KMS-11 (cell line): ENCODE results near the gene ECM2.

Source experiments
- H2AFZ ChIP-seq: fragments of 200-600 bp; sonication (generic); 2 replicates; pipeline ENCODE4 v1.6.1; 2016; ENCODE audit warnings: antibody characterized with exemption, mixed run types, low read depth
- H3K27ac ChIP-seq: fragments of 200-600 bp; sonication (generic); 2 replicates; pipeline ENCODE4 v1.6.1; 2016; ENCODE audit warnings: mild to moderate bottlenecking, mixed run types
- H3K27me3 ChIP-seq: fragments of 200-600 bp; sonication (generic); 2 replicates; pipeline ENCODE4 v1.6.1; 2017; ENCODE audit warnings: mild to moderate bottlenecking, low read depth, mixed run types, moderate library complexity; ENCODE audit not compliant: insufficient read depth
- H3K36me3 ChIP-seq: fragments of 200-600 bp; sonication (generic); 2 replicates; pipeline ENCODE4 v1.6.1; 2017; ENCODE audit warnings: mild to moderate bottlenecking, mixed run types; ENCODE audit not compliant: insufficient read depth
- H3K4me1 ChIP-seq: fragments of 200-600 bp; sonication (generic); 2 replicates; pipeline ENCODE4 v1.6.1; 2016; ENCODE audit warnings: mild to moderate bottlenecking, low read depth, mixed run types; ENCODE audit not compliant: poor library complexity, severe bottlenecking
- H3K4me2 ChIP-seq: fragments of 200-600 bp; sonication (generic); 2 replicates; pipeline ENCODE4 v1.7.0; 2016; ENCODE audit warnings: mild to moderate bottlenecking, mixed run types
- H3K4me3 ChIP-seq: fragments of 200-600 bp; sonication (generic); IDR thresholded peaks from 2 replicates; pipeline ENCODE4 v1.6.1; 2017; ENCODE audit warnings: low read depth, low read length, mixed read lengths; ENCODE audit not compliant: insufficient read depth
- H3K79me2 ChIP-seq: fragments of 200-600 bp; sonication (generic); 2 replicates; pipeline ENCODE4 v1.6.1; 2016; ENCODE audit warnings: low read depth, mixed run types; ENCODE audit not compliant: insufficient read depth
- H3K9ac ChIP-seq: fragments of 200-600 bp; sonication (generic); 2 replicates; pipeline ENCODE4 v1.6.1; 2016; ENCODE audit warnings: mild to moderate bottlenecking, mixed run types
- H4K20me1 ChIP-seq: fragments of 200-600 bp; sonication (generic); 2 replicates; pipeline ENCODE4 v1.6.1; 2016; ENCODE audit warnings: mild to moderate bottlenecking, mixed run types; ENCODE audit not compliant: insufficient read depth
- CTCF ChIP-seq: fragments of 200-600 bp; sonication (generic); conservative IDR thresholded peaks from 2 replicates; pipeline ENCODE4 v1.6.1; 2017; ENCODE audit warnings: low read depth, mild to moderate bottlenecking, antibody characterized with exemption, low read length, moderate library complexity, mixed read lengths

ECM2 gene

GRCh38 chr9:92483627-92484545 is 51.9 kb downstream of the ECM2 start:
- Histone ChIP-seq H3K27me3 (no peaks in the 10 kb centered on the region), H2AFZ (no peak overlapping the region), H4K20me1 (no peaks in the 10 kb centered on the region), H3K79me2 (no peaks in the 10 kb centered on the region), H3K4me3 (no peak overlapping the region), H3K36me3 (no peaks in the 10 kb centered on the region), H3K9ac (no peak overlapping the region), H3K4me2 (no peak overlapping the region), H3K4me1 (no peaks in the 10 kb centered on the region), H3K27ac (no peak overlapping the region)
- TF ChIP-seq CTCF: no peak

GRCh38 chr9:92482805-92483204 is 53.0 kb downstream of the ECM2 start:
- Histone ChIP-seq H3K9ac (no peak overlapping the region), H3K4me1 (no peaks in the 10 kb centered on the region), H3K4me3 (no peak overlapping the region), H3K36me3 (no peaks in the 10 kb centered on the region), H2AFZ (no peak overlapping the region), H3K4me2 (no peak overlapping the region), H3K27ac (no peak overlapping the region), H3K79me2 (no peaks in the 10 kb centered on the region), H4K20me1 (no peaks in the 10 kb centered on the region), H3K27me3 (no peaks in the 10 kb centered on the region)
- TF ChIP-seq CTCF: no peak

DNA sequence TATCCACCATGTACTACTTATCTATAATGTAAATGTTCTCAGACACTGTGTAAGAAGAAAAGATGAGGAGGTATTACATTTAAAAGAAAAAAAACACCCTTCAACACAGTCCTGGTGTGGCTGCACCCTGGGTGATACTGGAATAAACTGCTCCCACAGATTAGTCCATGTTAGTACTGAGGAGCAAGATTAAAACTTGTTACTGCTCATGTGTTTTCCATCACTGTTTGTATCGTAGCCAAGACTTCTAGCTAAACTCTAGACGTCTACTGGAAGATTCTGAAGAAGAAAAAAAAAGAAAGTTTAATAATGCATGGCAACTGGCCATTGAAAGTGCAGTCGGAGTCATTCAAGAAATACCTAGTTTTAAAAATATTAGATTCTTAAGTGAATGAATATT is 53.5 kb downstream of the ECM2 start, which contains the start of gene ASPN:
Gene ASPN, minus strand, starts transcription at position 178 of the 400 bp plus-strand sequence.
- Histone ChIP-seq H3K4me3 (no peak within 1 kb of the TSS), H3K27ac (no peak within 1 kb of the TSS)

GRCh38 chr9:92480986-92481633 is 54.7 kb downstream of the ECM2 start:
- H3K36me3 ChIP-seq: no peaks in the 10 kb centered on the region
- H2AFZ ChIP-seq: no peak overlapping the region
- H3K4me3 ChIP-seq: no peak overlapping the region
- no peaks in the 10 kb centered on the region for H3K79me2 ChIP-seq
- no peak overlapping the region for H3K27ac ChIP-seq
- no peaks in the 10 kb centered on the region for H3K4me1 ChIP-seq
- no peak overlapping the region for H3K9ac ChIP-seq
- no peak for TF ChIP-seq CTCF
- no peaks in the 10 kb centered on the region for H4K20me1 ChIP-seq
- no peaks in the 10 kb centered on the region for H3K27me3 ChIP-seq
- no peak overlapping the region for H3K4me2 ChIP-seq

More for the DNA sequence above, 53.5 kb downstream of the ECM2 start, which contains the start of gene ASPN:
- Histone ChIP-seq H3K4me2 (no peak within 1 kb of the TSS), H4K20me1 (no peaks in the 10 kb centered on the region), H3K4me1 (no peaks in the 10 kb centered on the region), H3K27me3 (no peaks in the 10 kb centered on the region), H3K36me3 (no peaks in the 10 kb centered on the region), H2AFZ (no peak within 1 kb of the TSS), H3K79me2 (no peaks in the 10 kb centered on the region), H3K9ac (no peak within 1 kb of the TSS)
- no peak for TF ChIP-seq CTCF
